Gastroesophageal sphincter (tissue), 3 donors: ENCODE data around the gene FAM9C.

ENCODE experiments used
- POLR2A ChIP-seq, 2 donors: fragments of 450-650 bp; IDR thresholded peaks; one replicate each; pipeline ENCODE4 v1.6.1; 2017; ENCODE audit warnings: antibody characterized with exemption in 2 of 2, mild to moderate bottlenecking in 2 of 2, moderate library complexity in 1 of 2
- TF ChIP-seq, protein P1 (sequence below), 4 experiments: fragments of 200-600 bp in 2 of 4; fragments of 450-650 bp in 2 of 4; sonication (generic) in 1 of 4; IDR thresholded peaks; one replicate each; pipeline ENCODE4 v1.5.1; 2017 to 2019; ENCODE audit warnings: antibody characterized with exemption in 4 of 4, mild to moderate bottlenecking in 2 of 4, moderate library complexity in 2 of 4

DNA sequence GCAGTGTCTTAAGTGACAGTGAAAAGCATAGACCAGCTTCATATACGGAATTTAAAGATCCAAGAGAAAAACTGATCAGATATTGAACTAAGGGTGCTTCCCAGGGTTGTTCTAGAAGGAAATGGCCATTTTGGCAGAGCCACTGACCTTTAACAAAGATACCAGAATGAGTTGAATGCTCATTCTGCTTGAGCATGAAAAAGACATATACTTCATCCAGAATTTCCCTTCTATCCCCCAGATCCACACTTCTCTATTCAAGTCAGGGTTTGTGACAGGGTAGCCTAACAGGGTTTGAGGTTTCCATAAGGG is 45.6 kb upstream of the FAM9C start:
- TF ChIP-seq, protein P1, sequence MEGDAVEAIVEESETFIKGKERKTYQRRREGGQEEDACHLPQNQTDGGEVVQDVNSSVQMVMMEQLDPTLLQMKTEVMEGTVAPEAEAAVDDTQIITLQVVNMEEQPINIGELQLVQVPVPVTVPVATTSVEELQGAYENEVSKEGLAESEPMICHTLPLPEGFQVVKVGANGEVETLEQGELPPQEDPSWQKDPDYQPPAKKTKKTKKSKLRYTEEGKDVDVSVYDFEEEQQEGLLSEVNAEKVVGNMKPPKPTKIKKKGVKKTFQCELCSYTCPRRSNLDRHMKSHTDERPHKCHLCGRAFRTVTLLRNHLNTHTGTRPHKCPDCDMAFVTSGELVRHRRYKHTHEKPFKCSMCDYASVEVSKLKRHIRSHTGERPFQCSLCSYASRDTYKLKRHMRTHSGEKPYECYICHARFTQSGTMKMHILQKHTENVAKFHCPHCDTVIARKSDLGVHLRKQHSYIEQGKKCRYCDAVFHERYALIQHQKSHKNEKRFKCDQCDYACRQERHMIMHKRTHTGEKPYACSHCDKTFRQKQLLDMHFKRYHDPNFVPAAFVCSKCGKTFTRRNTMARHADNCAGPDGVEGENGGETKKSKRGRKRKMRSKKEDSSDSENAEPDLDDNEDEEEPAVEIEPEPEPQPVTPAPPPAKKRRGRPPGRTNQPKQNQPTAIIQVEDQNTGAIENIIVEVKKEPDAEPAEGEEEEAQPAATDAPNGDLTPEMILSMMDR (IDR thresholded peaks at IDR 0.05): no peak
- TF ChIP-seq POLR2A (IDR thresholded peaks at IDR 0.05): no peak
